PC-3 (cell line): ENCODE data around the gene HYAL1. TPM values are rescaled to one million over a fixed set of nuclear protein-coding genes. Genes with fewer than 3 reads are reported as not detected.

Experiments used
- ATAC-seq: fragments of 200-7000 bp; cut with Tn5 transposase; 2 replicates; pipeline ENCODE4 v1.9.1; 2020; ENCODE audit warnings: mild to moderate bottlenecking, moderate library complexity
- BruUV-seq: library from RNA; stranded (reverse); fragments of 400-500 nt; replicated peaks from 2 replicates; lab custom pipeline; 2021; lab: Mats Ljungman, UMichigan
- CTCF ChIA-PET: fragments of 300-600 bp; sonication (Branson Sonifier 250); formaldehyde crosslinking; loops from one replicate; lab custom pipeline; 2022; ENCODE audit warnings: antibody characterized with exemption; lab: Charles Lee
- POLR2A ChIA-PET: fragments of 300-600 bp; sonication (Branson Sonifier 250); formaldehyde crosslinking; loops from one replicate; lab custom pipeline; 2022; ENCODE audit warnings: antibody characterized with exemption; ENCODE audit not compliant: unreplicated experiment; lab: Charles Lee
- DNase-seq: peaks from one replicate; pipeline ENCODE4 v3.0.0-alpha.2; 2015
- H2AFZ ChIP-seq: fragments of 300-600 bp; sonication (generic); 2 replicates; pipeline ENCODE4 v1.6.0; 2016; ENCODE audit warnings: antibody characterized with exemption, low read length
- H3F3A ChIP-seq: fragments of 300-600 bp; sonication (generic); one replicate; pipeline ENCODE4 v1.6.0; 2017; ENCODE audit warnings: antibody characterized with exemption, low read length, control low read depth, mild to moderate bottlenecking; ENCODE audit not compliant: unreplicated experiment
- H3K27ac ChIP-seq: fragments of 300-600 bp; sonication (generic); 2 replicates; pipeline ENCODE4 v1.5.1; 2016; ENCODE audit warnings: mild to moderate bottlenecking, low read length
- H3K27me3 ChIP-seq: fragments of 300-600 bp; sonication (generic); 2 replicates; pipeline ENCODE4 v1.6.1; 2016; ENCODE audit warnings: low read length, mixed read lengths
- H3K36me3 ChIP-seq: fragments of 300-600 bp; sonication (generic); 2 replicates; pipeline ENCODE4 v1.6.1; 2016; ENCODE audit warnings: low read depth, mixed run types, low read length, mixed read lengths
- H3K4me1 ChIP-seq: fragments of 300-600 bp; sonication (generic); 2 replicates; pipeline ENCODE4 v1.5.1; 2016; ENCODE audit warnings: low read length; ENCODE audit not compliant: insufficient read depth
- H3K4me2 ChIP-seq: fragments of 300-600 bp; sonication (generic); 2 replicates; pipeline ENCODE4 v1.6.0; 2016; ENCODE audit warnings: low read length
- H3K4me3 ChIP-seq: fragments of 300-600 bp; sonication (generic); 2 replicates; pipeline ENCODE4 v1.5.1; 2016; ENCODE audit warnings: mild to moderate bottlenecking, low read length, mixed read lengths
- H3K79me2 ChIP-seq: fragments of 300-600 bp; sonication (generic); 2 replicates; pipeline ENCODE4 v1.6.1; 2017; ENCODE audit warnings: low read length, mixed read lengths
- H3K9ac ChIP-seq: fragments of 300-600 bp; sonication (generic); 2 replicates; pipeline ENCODE4 v1.6.0; 2016; ENCODE audit warnings: mild to moderate bottlenecking, low read length
- H3K9me2 ChIP-seq: fragments of 300-600 bp; sonication (generic); replicated peaks from 2 replicates; pipeline ENCODE4 v1.6.1; 2016; ENCODE audit warnings: mixed run types, low read length, mixed read lengths
- H3K9me3 ChIP-seq: fragments of 300-600 bp; sonication (generic); 2 replicates; pipeline ENCODE4 v1.6.1; 2016; ENCODE audit warnings: low read length, mixed read lengths
- H4K20me1 ChIP-seq: fragments of 300-600 bp; sonication (generic); 2 replicates; pipeline ENCODE4 v1.6.1; 2016; ENCODE audit warnings: low read length, mixed read lengths
- CTCF ChIP-seq: fragments of 300-600 bp; sonication (generic); conservative IDR thresholded peaks from 2 replicates; pipeline ENCODE4 v1.5.1; 2017; ENCODE audit warnings: antibody characterized with exemption, low read depth, mild to moderate bottlenecking, low read length
- EZH2 ChIP-seq: fragments of 300-600 bp; sonication (generic); IDR thresholded peaks from one replicate; pipeline ENCODE4 v1.6.1; 2017; ENCODE audit warnings: antibody characterized with exemption, mild to moderate bottlenecking, low read length; ENCODE audit not compliant: unreplicated experiment
- EZH2phosphoT487 ChIP-seq: fragments of 300-600 bp; sonication (generic); IDR thresholded peaks from 2 replicates; pipeline ENCODE4 v1.6.1; 2018; ENCODE audit warnings: mild to moderate bottlenecking, antibody characterized with exemption, low read length, borderline replicate concordance
- intact Hi-C: fragments of 100-400 bp; cut with micrococcal nuclease; formaldehyde crosslinking; loops from 2 replicates; pipeline ENCODE4 v1.9.0; 2023
- total RNA-seq: library from RNA; depleted of rRNA; stranded (reverse); fragments of >200 nt; gene quantifications from 2 replicates; pipeline ENCODE4 v1.2.3, GENCODE V29; 2014

Gene HYAL1
- total RNA-seq, 1 experiment from 2014 or later, result 1.3 TPM

GRCh38 chr3:50325113-50325480 is 21.7 kb upstream of the HYAL1 start:
- TF ChIP-seq CTCF (no peak), EZH2phosphoT487 (no peak), EZH2 (no peak)
- Histone ChIP-seq H3K36me3 (peaks cover 5% of the 10 kb centered on the region; the same call in 1 of the 2 replicates), H3K27ac (no peak overlapping the region), H3K4me2 (no peak overlapping the region), H3K9me2 (no peaks in the 10 kb centered on the region), H3K9ac (no peak overlapping the region), H3K79me2 (peaks cover 28% of the 10 kb centered on the region), H4K20me1 (no peaks in the 10 kb centered on the region), H3K27me3 (no peaks in the 10 kb centered on the region), H3K9me3 (no peaks in the 10 kb centered on the region), H3K4me3 (no peak overlapping the region), H3F3A (no peaks in the 10 kb centered on the region), H2AFZ (no peak overlapping the region), H3K4me1 (peaks cover 15% of the 10 kb centered on the region; the same call in 1 of the 2 replicates)
- intact Hi-C loops, result no loop called here
- ChIA-PET POLR2A (interaction anchor here (0.6 kb wide), 1 partner anchor 90 kb away, joined by 5 read pairs; no protein-coding TSS in a partner anchor), CTCF (interaction anchor here (0.6 to 1.0 kb wide), 3 partner anchors 12 to 1673 kb away, joined by 3 to 4 read pairs (median 3); partner anchors contain the start of gene IFRD2)
- no TSS peak for BruUV-seq
- DNase-seq (no peak), ATAC-seq (no peak)

GRCh38 chr3:50324351-50325112 is 21.2 kb upstream of the HYAL1 start:
- Histone ChIP-seq H3K4me3 (no peak overlapping the region), H2AFZ (no peak overlapping the region), H3K27me3 (no peaks in the 10 kb centered on the region), H3K27ac (no peak overlapping the region), H3F3A (no peaks in the 10 kb centered on the region), H3K9ac (no peak overlapping the region), H3K9me2 (no peaks in the 10 kb centered on the region), H3K9me3 (no peaks in the 10 kb centered on the region), H3K4me2 (no peak overlapping the region), H3K4me1 (peaks cover 21% of the 10 kb centered on the region), H3K79me2 (peaks cover 33% of the 10 kb centered on the region), H3K36me3 (peaks cover under 1% of the 10 kb centered on the region; the same call in 1 of the 2 replicates), H4K20me1 (no peaks in the 10 kb centered on the region)
- ATAC-seq (peak; percentile 25), DNase-seq (peak; percentile 80)
- ChIA-PET POLR2A (interaction anchor here (0.6 kb wide), 2 partner anchors 11 to 89 kb away, joined by 5 to 6 read pairs; no protein-coding TSS in a partner anchor), CTCF (interaction anchor here (0.6 to 1.4 kb wide), 7 partner anchors 13 to 1673 kb away, joined by 3 to 7 read pairs (median 4); partner anchors contain the start of genes HYAL1, HYAL3, IFRD2 and NAA80)
- intact Hi-C loops, result loop anchor here (1.0 to 5.0 kb wide), 2 partner anchors 50 to 127 kb away; no protein-coding TSS in a partner anchor
- TF ChIP-seq CTCF (peak; percentile 96), EZH2 (no peak), EZH2phosphoT487 (no peak)
- BruUV-seq, result no TSS peak
